Ascending aorta (tissue), 2 donors: ENCODE results near the gene ULBP1. TPM values are rescaled to one million over a fixed set of nuclear protein-coding genes. Genes with fewer than 3 reads are reported as not detected.
A peak's percentile ranks its signal among the peaks of the same experiment; 100 is the strongest.
"Not testable (repeated sequence)": the region's sequence is repeated elsewhere in the genome, so short reads cannot be mapped to it uniquely, and the experiment has no call there.

ENCODE experiments used
- DNase-seq, 2 donors: peaks; one replicate each; pipeline ENCODE4 v3.0.0-alpha.2; 2019; ENCODE audit warnings: low spot score in 2 of 2
- H3K27ac ChIP-seq, 2 donors: fragments of 200-600 bp; sonication (generic); one replicate each; pipeline ENCODE4 v1.5.1; 2016 to 2017; ENCODE audit warnings: mild to moderate bottlenecking in 1 of 2
- H3K27me3 ChIP-seq: fragments of 200-600 bp; sonication (generic); one replicate; pipeline ENCODE4 v1.5.1; 2017
- H3K36me3 ChIP-seq, 2 donors: fragments of 200-600 bp; sonication (generic); one replicate each; pipeline ENCODE4 v1.5.1; 2016
- H3K4me1 ChIP-seq, 2 donors: fragments of 200-600 bp; sonication (generic); one replicate each; pipeline ENCODE4 v1.5.1; 2016 to 2017; ENCODE audit warnings: mild to moderate bottlenecking in 1 of 2
- H3K4me3 ChIP-seq, 2 donors: fragments of 200-600 bp; sonication (generic); one replicate each; pipeline ENCODE4 v1.5.1; 2016 to 2017; ENCODE audit warnings: mild to moderate bottlenecking in 1 of 2
- H3K9me3 ChIP-seq, 2 donors: fragments of 200-600 bp; sonication (generic); one replicate each; pipeline ENCODE4 v1.5.1; 2016
- intact Hi-C: fragments of 100-400 bp; cut with DNase I; formaldehyde crosslinking; loops from one replicate; pipeline ENCODE4 v1.15.1; 2023
- total RNA-seq: library from RNA; depleted of rRNA; stranded (reverse); fragments of >200 nt; gene quantifications from one replicate; pipeline ENCODE4 v1.1.0, GENCODE V29; 2016
- TF ChIP-seq, protein P1 (sequence below), 3 experiments: fragments of 200-600 bp in 2 of 3; fragments of 450-650 bp in 1 of 3; sonication (generic) in 2 of 3; IDR thresholded peaks; one replicate each; pipeline ENCODE4 v1.5.1; 2016 to 2019; ENCODE audit warnings: antibody characterized with exemption in 3 of 3, mild to moderate bottlenecking in 1 of 3, moderate library complexity in 1 of 3

Gene ULBP1
- total RNA-seq, 1 donor from 2014 or later: 3.8 TPM

DNA sequence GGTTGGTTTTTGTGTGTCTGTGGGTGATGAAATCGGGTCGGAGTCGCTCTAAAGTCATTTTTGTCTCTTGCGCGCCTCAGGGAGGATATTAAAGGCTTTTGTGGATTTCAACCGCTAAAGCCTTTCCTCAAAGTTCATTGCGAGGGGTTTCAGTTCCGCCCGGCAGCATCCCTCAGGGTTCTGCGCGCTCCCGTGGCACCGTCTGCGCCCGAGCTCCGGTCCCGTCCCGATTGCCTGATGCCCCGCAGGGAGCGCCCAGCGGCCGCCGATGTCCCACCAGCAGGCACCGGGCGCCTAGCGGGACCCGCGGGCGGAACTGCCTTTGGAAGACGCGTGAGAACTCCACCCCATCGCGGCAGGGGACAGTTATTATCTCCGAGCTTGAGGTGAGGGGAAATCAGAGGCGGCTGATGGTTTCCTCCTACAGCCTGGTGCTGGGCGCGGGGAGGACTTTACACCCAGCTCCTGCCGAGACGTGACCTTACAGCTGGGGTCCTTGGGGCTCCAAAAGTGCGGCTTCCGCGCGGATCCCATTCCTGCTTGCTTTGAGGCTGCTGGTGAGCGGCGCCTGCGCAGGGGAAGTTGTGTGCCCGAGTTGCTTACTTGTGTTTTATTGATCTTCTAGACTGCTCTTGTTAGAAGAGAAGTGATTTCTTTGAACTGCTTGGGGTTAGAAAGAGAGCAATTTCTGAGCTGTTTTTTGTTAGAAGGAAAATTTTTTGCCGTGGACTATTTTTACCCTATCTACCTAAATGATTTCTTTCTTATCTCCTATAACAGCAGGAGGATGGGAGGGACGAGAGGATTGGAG is 27.1 kb downstream of the ULBP1 start:
- peaks cover 0 to 10% of the 10 kb centered on the region in 2 donors for H3K4me1 ChIP-seq
- peaks cover 0 to 22% of the 10 kb centered on the region in 2 donors for H3K9me3 ChIP-seq
- intact Hi-C loops: no loop called here
- peak overlapping the region; percentile 25 to 31 for H3K4me3 ChIP-seq
- H3K27me3 ChIP-seq: peaks cover 9% of the 10 kb centered on the region
- no peaks in the 10 kb centered on the region for H3K36me3 ChIP-seq
- DNase-seq: no peak
- TF ChIP-seq, protein P1, sequence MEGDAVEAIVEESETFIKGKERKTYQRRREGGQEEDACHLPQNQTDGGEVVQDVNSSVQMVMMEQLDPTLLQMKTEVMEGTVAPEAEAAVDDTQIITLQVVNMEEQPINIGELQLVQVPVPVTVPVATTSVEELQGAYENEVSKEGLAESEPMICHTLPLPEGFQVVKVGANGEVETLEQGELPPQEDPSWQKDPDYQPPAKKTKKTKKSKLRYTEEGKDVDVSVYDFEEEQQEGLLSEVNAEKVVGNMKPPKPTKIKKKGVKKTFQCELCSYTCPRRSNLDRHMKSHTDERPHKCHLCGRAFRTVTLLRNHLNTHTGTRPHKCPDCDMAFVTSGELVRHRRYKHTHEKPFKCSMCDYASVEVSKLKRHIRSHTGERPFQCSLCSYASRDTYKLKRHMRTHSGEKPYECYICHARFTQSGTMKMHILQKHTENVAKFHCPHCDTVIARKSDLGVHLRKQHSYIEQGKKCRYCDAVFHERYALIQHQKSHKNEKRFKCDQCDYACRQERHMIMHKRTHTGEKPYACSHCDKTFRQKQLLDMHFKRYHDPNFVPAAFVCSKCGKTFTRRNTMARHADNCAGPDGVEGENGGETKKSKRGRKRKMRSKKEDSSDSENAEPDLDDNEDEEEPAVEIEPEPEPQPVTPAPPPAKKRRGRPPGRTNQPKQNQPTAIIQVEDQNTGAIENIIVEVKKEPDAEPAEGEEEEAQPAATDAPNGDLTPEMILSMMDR (IDR thresholded peaks at IDR 0.05): no peak
- H3K27ac ChIP-seq: no peak overlapping the region

DNA sequence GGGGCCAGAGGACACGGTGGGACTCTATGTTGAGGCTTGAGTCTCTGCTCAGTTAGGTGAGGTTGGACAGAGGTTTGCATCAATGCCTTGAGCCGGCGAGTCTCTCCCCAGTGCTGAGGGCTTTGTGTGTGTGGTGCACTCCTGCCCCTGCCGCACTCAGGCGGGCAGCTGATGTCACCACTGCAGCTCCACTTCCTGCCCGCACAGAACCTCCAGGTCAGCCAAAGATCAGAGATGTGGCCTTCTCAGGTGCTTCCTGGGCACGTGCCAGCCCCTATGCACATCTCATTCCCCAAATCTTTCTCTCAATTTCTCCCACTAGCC is 27.7 kb downstream of the ULBP1 start:
- H3K27ac ChIP-seq, H3K27me3 ChIP-seq, H3K36me3 ChIP-seq, DNase-seq, H3K4me3 ChIP-seq, intact Hi-C loops, H3K4me1 ChIP-seq: not testable (repeated sequence)
- H3K9me3 ChIP-seq: peaks cover 0 to 22% of the 10 kb centered on the region in 2 donors

DNA sequence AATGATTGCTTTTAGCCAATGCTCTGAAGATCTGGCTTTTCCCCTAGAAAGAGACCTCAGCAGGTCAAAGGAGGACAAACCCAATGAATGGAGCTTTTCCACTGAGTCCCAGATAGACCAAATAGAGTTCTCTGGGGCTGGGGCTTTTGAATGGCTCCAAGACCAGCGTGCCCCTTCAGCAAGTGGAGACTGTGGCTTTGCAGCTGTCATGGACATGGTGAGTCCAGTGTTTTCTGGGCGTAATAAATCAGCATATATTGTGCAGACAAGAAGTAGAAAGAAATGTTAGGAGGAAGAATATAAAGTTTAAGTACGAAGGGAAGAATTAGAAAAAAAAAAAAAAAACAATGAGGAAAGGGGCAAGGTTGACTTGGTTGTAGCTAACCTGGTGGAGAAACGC is 28.1 kb downstream of the ULBP1 start:
- TF ChIP-seq, protein P1 (IDR thresholded peaks at IDR 0.05): no peak
- intact Hi-C loops: no loop called here
- Histone ChIP-seq H3K27me3 (peaks cover 9% of the 10 kb centered on the region), H3K4me1 (peaks cover 0 to 10% of the 10 kb centered on the region in 2 donors), H3K4me3 (no peak overlapping the region), H3K27ac (no peak overlapping the region), H3K36me3 (no peaks in the 10 kb centered on the region), H3K9me3 (peaks cover 0 to 22% of the 10 kb centered on the region in 2 donors)
- no peak for DNase-seq

DNA sequence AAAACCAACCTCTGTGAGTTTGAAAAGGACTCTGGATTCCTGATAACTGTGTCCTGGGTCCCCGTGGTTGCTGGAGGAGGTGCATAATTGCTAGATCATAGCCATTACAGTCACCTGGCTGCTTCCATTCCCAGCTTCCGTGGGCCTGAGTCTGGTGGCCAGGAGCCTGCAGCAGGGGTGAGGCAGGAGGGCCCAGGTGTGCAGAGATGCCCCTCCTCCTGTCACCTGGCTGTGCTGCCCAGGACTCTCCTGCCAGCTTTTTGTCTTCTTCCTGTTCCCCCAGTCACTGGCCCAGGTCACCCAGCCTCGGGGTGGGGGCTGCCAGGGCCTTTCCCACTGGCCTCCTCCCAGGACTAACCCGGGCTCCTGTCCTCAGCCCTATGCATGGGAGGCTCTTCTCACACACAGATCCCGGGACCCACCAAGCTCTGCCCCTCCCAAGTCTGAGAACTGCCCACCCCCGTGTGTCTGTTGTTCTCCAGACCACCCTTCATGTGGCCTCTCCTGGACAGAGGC is 31.6 kb downstream of the ULBP1 start:
- TF ChIP-seq, protein P1 (IDR thresholded peaks at IDR 0.05): no peak
- Histone ChIP-seq H3K27me3 (peaks cover 4% of the 10 kb centered on the region), H3K9me3 (no peaks in the 10 kb centered on the region), H3K4me3 (no peak overlapping the region), H3K27ac (no peak overlapping the region), H3K36me3 (no peaks in the 10 kb centered on the region), H3K4me1 (peaks cover 0 to 7% of the 10 kb centered on the region in 2 donors)
- intact Hi-C loops: no loop called here
- no peak for DNase-seq

DNA sequence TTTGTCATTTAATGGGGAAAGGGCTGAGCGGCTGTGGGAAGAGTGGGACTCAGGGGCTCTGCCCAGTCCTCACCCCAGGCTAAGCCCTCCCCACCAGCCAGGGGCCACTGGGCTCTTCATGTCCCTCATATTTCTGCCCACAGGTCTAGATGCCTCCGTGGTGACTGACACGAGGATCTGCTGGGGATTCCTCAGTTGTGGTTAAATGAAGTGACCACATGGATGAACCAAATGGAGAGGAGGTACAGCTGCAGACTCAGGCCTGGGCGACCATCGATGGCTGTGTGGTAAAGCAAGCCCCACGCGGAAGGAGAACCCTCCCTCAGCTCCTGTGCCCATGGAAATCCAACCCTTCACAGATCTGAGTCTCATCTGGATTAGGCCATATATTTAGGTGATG is 32.2 kb downstream of the ULBP1 start:
- Histone ChIP-seq H3K27ac (no peak overlapping the region), H3K36me3 (no peaks in the 10 kb centered on the region), H3K4me1 (peaks cover 0 to 1% of the 10 kb centered on the region in 2 donors), H3K4me3 (no peak overlapping the region), H3K9me3 (no peaks in the 10 kb centered on the region), H3K27me3 (no peaks in the 10 kb centered on the region)
- no peak for DNase-seq
- intact Hi-C loops: no loop called here
- TF ChIP-seq, protein P1 (IDR thresholded peaks at IDR 0.05): no peak

DNA sequence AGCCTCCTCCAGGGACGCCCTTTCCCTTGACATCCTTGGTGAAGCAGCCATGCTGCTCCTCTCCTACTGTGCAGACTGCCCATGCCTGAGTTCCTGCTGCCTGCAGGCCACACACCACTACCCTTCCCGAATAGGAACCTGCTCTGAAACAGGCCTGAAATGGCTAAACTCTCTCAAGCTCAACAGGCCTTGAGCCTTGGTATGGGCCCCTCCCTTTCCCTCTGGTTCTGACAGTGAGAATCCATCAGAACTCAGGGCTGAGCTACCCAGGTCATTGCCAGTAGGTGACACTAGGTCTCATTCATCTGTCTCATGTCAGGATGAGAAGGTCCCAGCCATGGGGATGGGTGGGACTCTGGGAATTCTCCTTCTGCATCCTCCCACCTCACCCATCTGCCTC is 35.9 kb downstream of the ULBP1 start:
- Histone ChIP-seq H3K4me3 (no peak overlapping the region), H3K27me3 (no peaks in the 10 kb centered on the region), H3K4me1 (peaks cover 3 to 4% of the 10 kb centered on the region in 2 donors), H3K9me3 (no peaks in the 10 kb centered on the region), H3K27ac (no peak overlapping the region), H3K36me3 (no peaks in the 10 kb centered on the region)
- no peak for DNase-seq
- intact Hi-C loops: no loop called here
- TF ChIP-seq, protein P1 (IDR thresholded peaks at IDR 0.05): no peak
